Measurements from ENCODE around the gene DOHH.

DOHH gene

DNA sequence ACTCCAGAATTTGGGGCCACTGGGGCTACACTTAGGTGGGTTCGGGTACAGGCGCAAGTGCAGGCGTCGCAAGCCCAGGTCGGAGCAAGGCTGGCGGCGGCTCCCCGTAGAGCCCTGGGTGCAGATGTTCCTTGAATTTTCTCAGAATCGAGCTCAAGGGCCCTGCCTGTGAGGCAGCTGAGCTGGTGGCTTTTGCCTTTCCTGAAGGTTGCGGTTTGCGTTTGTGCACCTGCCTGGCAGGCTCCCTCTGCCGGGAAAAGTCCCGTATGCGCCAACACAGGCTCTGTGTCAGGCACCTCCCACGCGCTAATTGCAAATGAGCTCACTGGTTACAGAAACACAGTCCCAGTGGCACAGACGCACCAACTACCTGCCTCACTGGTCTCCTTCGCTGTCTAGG, 5.9 kb downstream of the DOHH start:
- no peak for TF ChIP-seq EZH2 (IDR thresholded peaks at IDR 0.05)
- no peak for TF ChIP-seq POLR2AphosphoS5 (IDR thresholded peaks at IDR 0.05; ENCODE audit: borderline replicate concordance, low read depth, low read length)
- no peak for TF ChIP-seq FOXP2 (optimal IDR thresholded peaks at IDR 0.05; ENCODE audit: control extremely low read depth, extremely low read length, insufficient read depth)
- Histone ChIP-seq H3K9me3 (ENCODE audit: low read depth, low read length) (no peaks in the 10 kb centered on the region), H3K27ac (no peak overlapping the region), H3K9ac (ENCODE audit: insufficient read length) (no peak overlapping the region), H3K36me3 (ENCODE audit: insufficient read depth, low read length) (peaks cover 25% of the 10 kb centered on the region; the same call in 1 of the 2 replicates), H3K4me3 (no peak overlapping the region)
- DNase-seq (ENCODE audit: low read depth, low spot score), result no peak

DNA sequence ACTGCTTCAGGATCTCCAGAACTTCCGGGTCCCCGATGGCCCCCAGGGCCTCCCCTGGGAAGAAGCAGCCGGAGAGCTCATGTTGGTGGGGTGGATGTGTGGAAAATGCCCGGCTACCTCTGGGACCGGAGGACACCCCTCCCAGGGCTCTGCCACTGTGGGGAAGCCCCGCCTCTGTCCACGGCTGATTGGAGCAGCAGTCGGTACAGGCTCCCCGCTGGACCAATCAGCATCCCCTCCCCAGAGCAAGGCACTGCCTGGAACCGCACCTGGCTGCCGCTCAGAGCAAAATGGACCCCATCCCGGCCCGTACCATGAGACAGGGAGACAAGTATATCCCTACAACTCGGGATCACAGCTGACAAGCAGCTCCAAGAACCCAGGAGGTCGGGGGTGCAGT, 6.4 kb downstream of the DOHH start:
- Histone ChIP-seq H3K36me3 (ENCODE audit: insufficient read depth, low read length) (peaks cover 25% of the 10 kb centered on the region; the same call in 1 of the 2 replicates), H3K4me3 (no peak overlapping the region), H3K9me3 (ENCODE audit: low read depth, low read length) (no peaks in the 10 kb centered on the region), H3K9ac (ENCODE audit: insufficient read length) (no peak overlapping the region), H3K27ac (no peak overlapping the region)
- DNase-seq (ENCODE audit: low read depth, low spot score), result no peak
- no peak for TF ChIP-seq FOXP2 (optimal IDR thresholded peaks at IDR 0.05; ENCODE audit: control extremely low read depth, extremely low read length, insufficient read depth)
- no peak for TF ChIP-seq EZH2 (IDR thresholded peaks at IDR 0.05)
- no peak for TF ChIP-seq POLR2AphosphoS5 (IDR thresholded peaks at IDR 0.05; ENCODE audit: borderline replicate concordance, low read depth, low read length)

DNA sequence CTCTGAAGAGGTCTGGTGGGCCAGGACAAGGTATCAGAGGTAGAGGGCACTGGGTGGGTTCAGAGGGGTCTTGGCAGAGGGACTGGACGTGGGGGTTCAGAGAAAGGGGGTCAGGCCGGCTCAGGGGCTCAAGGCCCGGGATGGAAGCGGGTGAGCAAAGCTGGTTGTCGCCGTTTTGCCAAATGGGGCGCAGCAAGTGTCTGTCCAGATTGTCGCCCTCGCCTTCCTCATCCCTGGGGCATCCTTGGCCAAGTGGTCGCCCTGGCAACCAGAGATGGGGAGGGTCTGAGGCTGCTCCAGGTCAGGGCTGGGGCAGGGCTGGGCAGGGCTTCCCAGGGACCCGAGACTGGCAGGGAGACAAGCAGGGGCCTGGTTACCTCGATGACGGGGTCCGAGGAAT, 6.8 kb downstream of the DOHH start:
- no peak for DNase-seq (ENCODE audit: low read depth, low spot score)
- no peak overlapping the region for H3K9ac ChIP-seq (ENCODE audit: insufficient read length)
- H3K4me3 ChIP-seq, result no peak overlapping the region
- H3K9me3 ChIP-seq (ENCODE audit: low read depth, low read length), result no peaks in the 10 kb centered on the region
- H3K27ac ChIP-seq, result no peak overlapping the region
- no peak for TF ChIP-seq EZH2 (IDR thresholded peaks at IDR 0.05)
- no peak for TF ChIP-seq POLR2AphosphoS5 (IDR thresholded peaks at IDR 0.05; ENCODE audit: borderline replicate concordance, low read depth, low read length)
- no peak for TF ChIP-seq FOXP2 (optimal IDR thresholded peaks at IDR 0.05; ENCODE audit: control extremely low read depth, extremely low read length, insufficient read depth)
- peaks cover 25% of the 10 kb centered on the region; the same call in 1 of the 2 replicates for H3K36me3 ChIP-seq (ENCODE audit: insufficient read depth, low read length)

DNA sequence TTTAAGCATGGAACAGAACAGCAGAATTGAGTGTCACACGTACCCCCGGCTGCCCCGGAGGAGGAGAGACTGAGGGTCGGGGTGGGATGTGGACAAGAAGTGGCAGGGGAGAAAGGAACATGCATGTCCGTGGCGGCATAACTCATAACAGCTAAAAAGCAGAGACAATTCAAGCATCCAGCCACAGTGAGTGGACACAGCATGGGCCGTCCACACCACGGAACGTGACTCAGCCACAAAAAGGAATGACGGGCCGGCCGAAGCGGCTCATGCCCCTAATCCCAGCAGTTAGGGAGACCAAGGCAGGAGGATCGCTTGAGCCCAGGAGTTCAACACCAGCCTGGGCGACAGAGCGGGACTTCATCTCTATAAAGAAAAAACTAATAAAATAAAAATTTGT, 7.6 kb downstream of the DOHH start:
- Histone ChIP-seq H3K4me3 (no peak overlapping the region), H3K9me3 (ENCODE audit: low read depth, low read length) (no peaks in the 10 kb centered on the region), H3K9ac (ENCODE audit: insufficient read length) (no peak overlapping the region), H3K36me3 (ENCODE audit: insufficient read depth, low read length) (peaks cover 25% of the 10 kb centered on the region; the same call in 1 of the 2 replicates), H3K27ac (no peak overlapping the region)
- TF ChIP-seq EZH2 (IDR thresholded peaks at IDR 0.05), result no peak
- TF ChIP-seq POLR2AphosphoS5 (IDR thresholded peaks at IDR 0.05; ENCODE audit: borderline replicate concordance, low read depth, low read length), result no peak
- no peak for TF ChIP-seq FOXP2 (optimal IDR thresholded peaks at IDR 0.05; ENCODE audit: control extremely low read depth, extremely low read length, insufficient read depth)
- no peak for DNase-seq (ENCODE audit: low read depth, low spot score)

DNA sequence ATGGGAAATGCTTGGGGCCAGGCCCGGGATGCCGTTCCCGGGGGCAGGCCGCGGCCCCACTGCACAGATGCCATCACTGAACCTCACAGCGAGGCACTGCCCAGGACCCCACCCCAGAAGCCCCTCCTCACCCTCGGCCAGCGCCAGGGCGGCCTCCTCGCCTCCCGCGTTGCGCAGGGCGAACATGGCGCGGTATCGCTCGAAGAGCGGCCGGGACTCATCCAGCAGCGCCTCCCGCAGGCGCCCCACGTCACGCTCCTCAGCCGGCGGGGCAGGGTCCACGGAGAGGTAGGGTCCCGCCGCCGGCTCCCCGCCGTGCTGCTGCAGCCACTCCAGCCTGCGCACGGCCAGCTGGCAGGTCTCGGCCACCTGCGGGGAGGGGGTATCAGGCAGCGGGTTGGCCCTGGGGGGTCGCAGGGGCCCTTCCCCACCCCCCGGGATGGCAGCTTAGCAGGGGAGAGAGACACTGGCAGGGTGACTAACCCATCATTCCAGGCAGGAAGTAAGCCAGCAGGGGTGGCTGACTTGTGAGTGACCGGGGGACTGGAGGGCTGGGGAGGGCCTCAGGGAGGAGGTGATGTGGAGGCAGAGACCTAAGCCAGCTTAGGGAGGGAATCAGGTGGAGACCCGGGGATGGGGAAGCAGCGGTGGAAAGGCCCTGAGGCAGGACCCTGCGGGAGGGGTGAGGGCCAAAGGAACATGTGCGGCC, 8.2 kb downstream of the DOHH start:
- DNase-seq (ENCODE audit: low read depth, low spot score), result no peak
- Histone ChIP-seq H3K9ac (ENCODE audit: insufficient read length) (no peak overlapping the region), H3K4me3 (no peak overlapping the region), H3K27ac (no peak overlapping the region), H3K36me3 (ENCODE audit: insufficient read depth, low read length) (peaks cover 21% of the 10 kb centered on the region; the same call in 1 of the 2 replicates), H3K9me3 (ENCODE audit: low read depth, low read length) (no peaks in the 10 kb centered on the region)
- no peak for TF ChIP-seq POLR2AphosphoS5 (IDR thresholded peaks at IDR 0.05; ENCODE audit: borderline replicate concordance, low read depth, low read length)
- no peak for TF ChIP-seq EZH2 (IDR thresholded peaks at IDR 0.05)
- TF ChIP-seq FOXP2 (optimal IDR thresholded peaks at IDR 0.05; ENCODE audit: control extremely low read depth, extremely low read length, insufficient read depth), result no peak

DNA sequence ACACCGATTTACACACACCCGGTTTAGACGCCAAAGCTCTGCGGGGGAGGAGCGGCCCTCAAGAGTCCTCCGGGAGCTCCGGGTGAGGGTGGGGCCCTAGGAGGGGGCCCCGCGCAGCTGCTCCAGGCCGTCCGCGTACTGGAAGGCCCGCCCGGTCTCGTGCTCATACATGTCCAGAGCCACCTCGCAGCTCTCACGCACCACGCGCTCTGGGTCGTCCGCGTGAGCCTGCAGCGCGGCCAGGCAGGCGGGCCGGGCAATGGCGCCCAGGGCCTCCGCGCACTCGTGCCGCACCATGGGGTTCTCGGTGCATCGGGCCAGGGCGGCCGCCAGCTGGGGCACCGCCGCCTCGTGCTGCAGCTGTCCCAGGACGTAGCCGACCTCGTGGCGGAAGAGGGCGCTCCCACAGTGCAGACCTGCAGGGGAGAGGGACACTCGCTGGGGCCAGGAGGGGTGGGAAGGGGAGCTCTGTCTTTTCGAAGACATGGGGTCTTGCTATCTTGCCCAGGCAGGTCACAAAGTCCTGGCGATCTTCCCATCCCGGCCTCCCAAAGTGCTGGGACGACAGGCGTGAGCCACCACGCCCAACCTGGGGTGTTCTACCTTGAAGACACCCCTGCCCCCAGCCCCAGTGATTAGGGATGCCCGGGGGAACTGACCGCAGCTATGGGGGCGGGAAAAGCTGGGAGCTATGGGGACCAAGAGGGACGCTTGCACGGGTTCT, 8.9 kb downstream of the DOHH start:
- H3K4me3 ChIP-seq, result no peak overlapping the region
- no peak overlapping the region for H3K27ac ChIP-seq
- no peak for TF ChIP-seq EZH2 (IDR thresholded peaks at IDR 0.05)
- TF ChIP-seq FOXP2 (optimal IDR thresholded peaks at IDR 0.05; ENCODE audit: control extremely low read depth, extremely low read length, insufficient read depth), result no peak
- TF ChIP-seq POLR2AphosphoS5 (IDR thresholded peaks at IDR 0.05; ENCODE audit: borderline replicate concordance, low read depth, low read length), result no peak
- H3K9ac ChIP-seq (ENCODE audit: insufficient read length), result no peak overlapping the region
- no peaks in the 10 kb centered on the region for H3K9me3 ChIP-seq (ENCODE audit: low read depth, low read length)
- peaks cover 19% of the 10 kb centered on the region; the same call in 1 of the 2 replicates for H3K36me3 ChIP-seq (ENCODE audit: insufficient read depth, low read length)
- no peak for DNase-seq (ENCODE audit: low read depth, low spot score)

DNA sequence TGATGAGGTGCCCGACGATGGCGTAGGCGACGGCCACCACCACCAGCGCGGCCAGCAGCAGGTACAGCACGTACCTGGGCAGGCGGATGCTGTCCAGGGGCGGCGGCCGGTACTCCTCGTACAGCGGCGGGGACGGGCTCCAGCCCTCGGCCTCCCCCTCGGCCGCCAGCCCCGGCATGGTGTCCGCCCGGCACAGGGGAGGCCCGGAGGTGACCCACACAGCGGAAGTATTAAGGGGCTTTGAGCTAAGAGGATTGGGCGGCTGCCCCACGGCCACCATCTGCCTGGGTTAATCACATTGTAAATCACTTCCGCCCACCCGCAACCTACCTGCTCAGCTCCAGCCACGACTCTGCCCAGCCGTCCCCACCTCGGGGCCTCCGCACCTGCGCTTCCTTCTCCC, 17.2 kb downstream of the DOHH start, which contains the start of gene SMIM44:
SMIM44 (minus strand) TSS at position 216 of the 403 bp plus-strand sequence; CDS start at position 178, 38 bp downstream.
- H3K9me3 ChIP-seq (ENCODE audit: low read depth, low read length), result no peaks in the 10 kb centered on the region
- DNase-seq (ENCODE audit: low read depth, low spot score), result no peak
- H3K4me3 ChIP-seq, result no peak within 1 kb of the TSS
- H3K9ac ChIP-seq (ENCODE audit: insufficient read length), result no peak within 1 kb of the TSS
- no peaks in the 10 kb centered on the region for H3K36me3 ChIP-seq (ENCODE audit: insufficient read depth, low read length)
- no peak within 1 kb of the TSS for H3K27ac ChIP-seq
- TF ChIP-seq POLR2AphosphoS5 (IDR thresholded peaks at IDR 0.05; ENCODE audit: borderline replicate concordance, low read depth, low read length) (no peak), EZH2 (IDR thresholded peaks at IDR 0.05) (no peak), FOXP2 (optimal IDR thresholded peaks at IDR 0.05; ENCODE audit: control extremely low read depth, extremely low read length, insufficient read depth) (no peak)

DNA sequence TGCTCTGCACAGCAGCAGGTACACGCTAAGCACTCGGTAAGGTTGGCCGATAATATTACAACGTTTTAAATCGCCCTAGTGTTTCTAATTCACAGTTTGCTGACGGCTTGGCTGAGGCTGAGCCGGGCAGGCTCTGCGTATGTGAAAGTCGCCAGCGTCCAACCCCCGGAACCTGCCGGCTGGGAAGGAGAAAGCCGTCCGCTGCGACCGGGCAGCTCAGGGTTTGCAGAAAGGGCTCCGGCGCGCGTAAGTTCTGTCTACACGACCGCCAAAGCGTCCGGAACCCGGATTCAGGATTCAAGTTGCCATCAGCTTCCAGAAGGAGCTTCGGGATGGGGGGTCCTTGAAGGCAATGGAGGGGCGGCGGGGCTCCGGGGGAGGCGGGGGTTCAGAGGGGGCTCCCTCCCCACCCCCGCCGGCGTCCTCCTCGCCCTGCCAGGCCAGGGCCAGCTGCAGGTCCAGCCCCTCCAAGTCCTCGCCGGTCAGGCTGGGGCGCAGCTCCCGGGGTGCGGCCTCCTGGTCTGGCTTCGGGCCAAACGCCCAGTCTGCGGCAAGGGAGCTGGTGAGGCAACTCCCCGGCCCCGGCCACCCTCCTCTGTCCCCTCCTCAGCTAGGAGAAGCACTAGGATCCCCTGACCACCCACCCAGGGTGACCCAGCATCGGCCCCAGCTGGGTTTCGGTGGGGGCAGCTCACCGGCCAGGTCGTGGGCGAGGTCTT, 17.8 kb downstream of the DOHH start:
- Histone ChIP-seq H3K9me3 (ENCODE audit: low read depth, low read length) (no peaks in the 10 kb centered on the region), H3K27ac (no peak overlapping the region), H3K36me3 (ENCODE audit: insufficient read depth, low read length) (no peaks in the 10 kb centered on the region), H3K4me3 (no peak overlapping the region), H3K9ac (ENCODE audit: insufficient read length) (no peak overlapping the region)
- no peak for DNase-seq (ENCODE audit: low read depth, low spot score)
- no peak for TF ChIP-seq FOXP2 (optimal IDR thresholded peaks at IDR 0.05; ENCODE audit: control extremely low read depth, extremely low read length, insufficient read depth)
- no peak for TF ChIP-seq POLR2AphosphoS5 (IDR thresholded peaks at IDR 0.05; ENCODE audit: borderline replicate concordance, low read depth, low read length)
- TF ChIP-seq EZH2 (IDR thresholded peaks at IDR 0.05), result no peak
